GM11168 (cell line): ENCODE data around the gene LACTB.

ENCODE experiments used
- in situ Hi-C: fragments of 300-500 bp; cut with MboI; formaldehyde crosslinking; loops from one replicate; pipeline ENCODE4 v1.12.0; 2022; ENCODE audit warnings: low sequenced_read_pairs; ENCODE audit not compliant: unreplicated experiment

LACTB gene

GRCh38 chr15:63163217-63163616 is 41.6 kb downstream of the LACTB start:
- in situ Hi-C loops, result no loop called here

GRCh38 chr15:63165166-63165859 is 43.7 kb downstream of the LACTB start:
- in situ Hi-C loops, result no loop called here

- in situ Hi-C loops, result no loop called here
These were observed 44.6 kb downstream of the LACTB start for GRCh38 chr15:63166219-63166618.

- in situ Hi-C loops, result no loop called here
These were observed 48.1 kb downstream of the LACTB start for GRCh38 chr15:63169788-63170187.

GRCh38 chr15:63172376-63172775 is 50.7 kb downstream of the LACTB start:
- in situ Hi-C loops, result no loop called here

- in situ Hi-C loops, result no loop called here
These were observed 51.3 kb downstream of the LACTB start for GRCh38 chr15:63172851-63173451.

GRCh38 chr15:63176302-63176701 is 54.6 kb downstream of the LACTB start:
- in situ Hi-C loops, result no loop called here

- in situ Hi-C loops, result no loop called here
These were observed 56.4 kb downstream of the LACTB start for GRCh38 chr15:63178034-63178433.

- in situ Hi-C loops, result no loop called here
These were observed 59.1 kb downstream of the LACTB start for GRCh38 chr15:63180746-63181145.

- in situ Hi-C loops, result no loop called here
These were observed 60.0 kb downstream of the LACTB start for GRCh38 chr15:63181648-63182047.

- in situ Hi-C loops, result no loop called here
These were observed 63.5 kb downstream of the LACTB start for GRCh38 chr15:63185206-63185605.

GRCh38 chr15:63186065-63186464 is 64.4 kb downstream of the LACTB start:
- in situ Hi-C loops, result no loop called here

GRCh38 chr15:63187589-63188226 is 66.0 kb downstream of the LACTB start:
- in situ Hi-C loops, result no loop called here

GRCh38 chr15:63188247-63188925 is 66.7 kb downstream of the LACTB start:
- in situ Hi-C loops, result no loop called here

GRCh38 chr15:63188926-63189871 is 67.5 kb downstream of the LACTB start, which contains the start of gene RAB8B:
RAB8B (plus strand) TSS chr15:63189606; CDS start chr15:63189625, 19 bp downstream.
- in situ Hi-C loops, result no loop called here

GRCh38 chr15:63189941-63190768 is 68.5 kb downstream of the LACTB start:
- in situ Hi-C loops, result no loop called here

GRCh38 chr15:63190769-63191649 is 69.3 kb downstream of the LACTB start:
- in situ Hi-C loops, result no loop called here
